Erythroblast (primary cell): ENCODE measurements around the gene FAIM2.

Experiments used
- GATA1 ChIP-seq: IDR thresholded peaks from 2 replicates; pipeline ENCODE4 v1.6.1; 2011; ENCODE audit warnings: low read depth, mild to moderate bottlenecking, control low read depth, low read length, moderate library complexity
- POLR2A ChIP-seq: IDR thresholded peaks from 2 replicates; pipeline ENCODE4 v1.6.1; 2011; ENCODE audit warnings: mild to moderate bottlenecking, low read length

GRCh38 chr12:49937639-49938300 lies 34.1 kb upstream of the FAIM2 start:
- TF ChIP-seq POLR2A (no peak), GATA1 (no peak)
